Cardiac septum (tissue), 1 donor: ENCODE measurements around the gene POLR2F. TPM values are rescaled to one million over a fixed set of nuclear protein-coding genes. Genes with fewer than 3 reads are reported as not detected.

ENCODE experiments used
- DNase-seq: peaks from one replicate; pipeline ENCODE4 v3.0.0-alpha.2; 2020; ENCODE audit warnings: low spot score
- intact Hi-C: fragments of 100-400 bp; cut with DNase I; formaldehyde crosslinking; loops from one replicate; pipeline ENCODE4 v1.14.0; 2022
- long read RNA-seq: library from polyadenylated mRNA; unstranded; transcript quantifications from one replicate; pipeline ENCODE4 v2.0.0, GENCODE V29; 2021
- total RNA-seq: library from RNA; stranded (reverse); fragmentation: NEBNext Ultra II Directional; extraction: Animal tissue kit (Norgen Biotek cat#: 25700); gene quantifications from one replicate; pipeline ENCODE4 v1.2.1, GENCODE V29; 2021
- donor health status: DM: no; HTN: no; CAD: no.

Gene POLR2F
- total RNA-seq: 50.5 TPM
- long read RNA-seq, transcript POLR2F-205 (5 exons, 2,106 nt): major isoform, 30 of 36 reads
- long read RNA-seq, partial matches to known transcripts: 2 of 36 reads
- long read RNA-seq, other reads (novel, unspliced or antisense): 4 of 36 reads

GRCh38 chr22:37953437-37954179 is at the start of gene POLR2F, which contains the start of gene C22orf23:
POLR2F (plus strand) TSS chr22:37953699; CDS start chr22:37953788, 89 bp downstream.
C22orf23 (minus strand) TSS chr22:37953601; CDS start chr22:37953149, 452 bp downstream.
- intact Hi-C loops: no loop called here
- DNase-seq: peak; percentile 98

GRCh38 chr22:37904572-37905533 is 48.6 kb upstream of the POLR2F start:
- intact Hi-C loops: no loop called here

GRCh38 chr22:37905534-37906363 is 47.8 kb upstream of the POLR2F start, which contains the start of gene MICALL1:
MICALL1 (plus strand) TSS chr22:37906297; CDS start chr22:37906423, 126 bp downstream.
- intact Hi-C loops: no loop called here
- peak; percentile 82 for DNase-seq

More at GRCh38 chr22:37904572-37905533, 48.6 kb upstream of the POLR2F start:
- no peak for DNase-seq

- intact Hi-C loops: no loop called here
- DNase-seq: no peak
Observed at GRCh38 chr22:37906364-37907008, 47.0 kb upstream of the POLR2F start.

GRCh38 chr22:37907036-37907954 is 46.2 kb upstream of the POLR2F start:
- DNase-seq: no peak
- intact Hi-C loops: no loop called here

GRCh38 chr22:37909766-37910165 is 43.7 kb upstream of the POLR2F start:
- DNase-seq: no peak
- intact Hi-C loops: no loop called here

- intact Hi-C loops: no loop called here
Observed at GRCh38 chr22:37910890-37911672, 42.4 kb upstream of the POLR2F start.

GRCh38 chr22:37911697-37912096 is 41.8 kb upstream of the POLR2F start:
- no peak for DNase-seq
- intact Hi-C loops: no loop called here

More at GRCh38 chr22:37910890-37911672, 42.4 kb upstream of the POLR2F start:
- DNase-seq: no peak

GRCh38 chr22:37912171-37912570 is 41.3 kb upstream of the POLR2F start:
- intact Hi-C loops: no loop called here
- no peak for DNase-seq

- DNase-seq: no peak
- intact Hi-C loops: no loop called here
Observed at GRCh38 chr22:37913233-37913721, 40.2 kb upstream of the POLR2F start.

- intact Hi-C loops: no loop called here
Observed at GRCh38 chr22:37916311-37916710, 37.2 kb upstream of the POLR2F start.

GRCh38 chr22:37917874-37918548 is 35.5 kb upstream of the POLR2F start:
- intact Hi-C loops: no loop called here

More at GRCh38 chr22:37916311-37916710, 37.2 kb upstream of the POLR2F start:
- DNase-seq: no peak

GRCh38 chr22:37918580-37919270 is 34.8 kb upstream of the POLR2F start:
- DNase-seq: no peak
- intact Hi-C loops: no loop called here

More at GRCh38 chr22:37917874-37918548, 35.5 kb upstream of the POLR2F start:
- DNase-seq: no peak

GRCh38 chr22:37920126-37920525 is 33.4 kb upstream of the POLR2F start:
- intact Hi-C loops: no loop called here
- no peak for DNase-seq

GRCh38 chr22:37922191-37922590 is 31.3 kb upstream of the POLR2F start:
- no peak for DNase-seq
- intact Hi-C loops: no loop called here
